Renal cortex interstitium (tissue), 11 donors: ENCODE results near the gene IGSF21. TPM values are rescaled to one million over a fixed set of nuclear protein-coding genes. Genes with fewer than 3 reads are reported as not detected.
"Not testable (repeated sequence)": the region's sequence is repeated elsewhere in the genome, so short reads cannot be mapped to it uniquely, and the experiment has no call there.

ENCODE experiments used
- DNase-seq, 11 donors: peaks; one replicate each; pipeline ENCODE4 v3.0.0-alpha.2; 2013; ENCODE audit warnings: low read depth in 9 of 11, low spot score in 4 of 11; ENCODE audit errors: extremely low read depth in 1 of 11
- polyA plus RNA-seq, 3 donors: library from polyadenylated mRNA; unstranded; fragments of 120-200 nt; gene quantifications; one replicate each; pipeline ENCODE4 v1.2.1, GENCODE V29; 2013; ENCODE audit not compliant: insufficient read length in 3 of 3

The IGSF21 gene
- polyA plus RNA-seq, 3 donors = 0.22 to 0.26 (median 0.26) TPM

DNA sequence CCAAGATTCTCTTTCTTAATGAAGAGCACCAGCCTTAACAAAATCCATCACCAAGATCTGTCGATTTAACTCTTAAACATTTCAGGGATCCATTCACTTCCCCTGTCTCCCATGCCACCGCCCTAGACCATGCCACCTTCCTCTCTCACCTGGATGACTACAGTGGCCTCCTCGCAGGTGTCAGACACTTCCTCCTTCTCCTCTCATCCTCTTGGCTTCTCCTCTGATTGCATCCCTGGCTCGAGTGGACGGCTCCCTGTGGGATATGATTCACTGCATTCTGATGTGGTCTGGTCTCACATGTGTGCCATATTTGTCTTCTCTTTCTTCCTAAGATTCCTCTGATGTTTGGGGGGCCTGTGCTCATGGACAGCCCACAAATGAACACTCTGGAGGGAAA is 306.7 kb downstream of the IGSF21 start:
- DNase-seq = no peak

DNA sequence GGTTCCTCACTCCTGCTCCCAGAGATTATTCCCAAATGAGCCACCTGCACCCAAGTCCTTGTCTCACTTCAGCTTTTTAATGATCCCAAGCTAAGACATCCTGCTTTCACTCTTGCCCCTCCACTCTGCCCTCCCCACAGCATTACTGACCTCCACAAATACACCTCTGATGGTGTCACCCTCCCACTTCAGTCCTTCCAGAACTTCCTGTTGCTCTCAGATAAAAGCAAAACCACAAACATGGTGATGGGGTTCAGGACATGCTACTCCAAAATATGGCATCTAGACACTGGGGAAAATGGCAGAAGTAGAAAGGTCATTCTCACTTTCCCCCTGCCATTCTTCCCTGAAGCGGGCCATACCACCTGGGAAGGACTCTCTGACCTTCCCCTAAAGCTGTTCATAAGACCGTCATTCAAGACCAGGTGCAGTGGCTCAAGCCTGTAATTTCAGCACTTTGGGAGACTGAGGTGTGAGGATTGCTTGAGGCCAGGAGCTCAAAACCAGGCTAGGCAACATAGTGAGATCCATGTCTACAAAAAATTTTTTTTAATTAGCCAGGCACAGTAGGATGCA is 307.4 kb downstream of the IGSF21 start:
- DNase-seq = no peak

DNA sequence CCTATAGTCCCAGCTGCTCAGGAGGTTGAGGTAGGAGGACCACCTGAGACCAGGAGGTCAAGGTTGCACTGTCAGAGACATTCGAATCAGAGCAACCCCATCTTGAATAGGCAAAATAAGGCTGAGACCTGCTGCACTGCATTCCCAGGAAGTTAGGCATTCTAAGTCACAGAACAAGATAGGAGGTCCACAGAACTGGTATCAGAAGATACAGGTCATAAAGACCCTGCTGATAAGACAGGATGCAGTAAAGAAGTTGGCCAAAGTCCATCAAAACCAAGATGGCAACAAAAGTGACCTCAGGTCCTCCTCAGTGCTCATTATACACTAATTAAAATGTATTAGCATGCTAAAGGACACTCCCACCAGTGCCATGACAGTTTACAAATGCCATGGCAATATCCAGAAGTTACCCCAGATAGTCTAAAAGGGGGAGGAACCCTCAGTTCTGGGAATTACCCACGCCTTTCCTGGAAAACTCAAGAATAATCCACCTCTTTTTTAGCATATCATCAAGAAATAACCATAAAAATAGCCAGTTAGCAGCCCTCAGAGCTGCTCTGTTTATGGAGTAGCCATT is 307.9 kb downstream of the IGSF21 start:
- no peak for DNase-seq

DNA sequence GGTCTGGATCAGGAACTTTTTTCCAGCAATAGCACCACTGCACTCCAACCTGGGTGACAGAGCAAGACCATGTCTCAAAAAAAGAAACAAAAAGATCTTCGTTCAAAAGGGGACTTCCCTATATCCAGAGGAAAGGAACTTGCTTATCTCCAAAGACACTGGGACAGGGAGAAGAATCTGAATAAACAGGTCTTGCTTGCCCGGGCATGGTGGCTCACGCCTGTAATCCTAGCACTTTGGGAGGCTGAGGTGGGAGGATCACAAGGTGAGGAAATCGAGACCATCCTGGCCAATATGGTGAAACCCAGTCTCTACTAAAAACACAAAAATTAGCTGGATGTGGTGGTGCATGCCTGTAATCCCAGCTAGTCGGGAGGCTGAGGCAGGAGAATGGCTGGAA is 308.5 kb downstream of the IGSF21 start:
- not testable (repeated sequence) for DNase-seq

DNA sequence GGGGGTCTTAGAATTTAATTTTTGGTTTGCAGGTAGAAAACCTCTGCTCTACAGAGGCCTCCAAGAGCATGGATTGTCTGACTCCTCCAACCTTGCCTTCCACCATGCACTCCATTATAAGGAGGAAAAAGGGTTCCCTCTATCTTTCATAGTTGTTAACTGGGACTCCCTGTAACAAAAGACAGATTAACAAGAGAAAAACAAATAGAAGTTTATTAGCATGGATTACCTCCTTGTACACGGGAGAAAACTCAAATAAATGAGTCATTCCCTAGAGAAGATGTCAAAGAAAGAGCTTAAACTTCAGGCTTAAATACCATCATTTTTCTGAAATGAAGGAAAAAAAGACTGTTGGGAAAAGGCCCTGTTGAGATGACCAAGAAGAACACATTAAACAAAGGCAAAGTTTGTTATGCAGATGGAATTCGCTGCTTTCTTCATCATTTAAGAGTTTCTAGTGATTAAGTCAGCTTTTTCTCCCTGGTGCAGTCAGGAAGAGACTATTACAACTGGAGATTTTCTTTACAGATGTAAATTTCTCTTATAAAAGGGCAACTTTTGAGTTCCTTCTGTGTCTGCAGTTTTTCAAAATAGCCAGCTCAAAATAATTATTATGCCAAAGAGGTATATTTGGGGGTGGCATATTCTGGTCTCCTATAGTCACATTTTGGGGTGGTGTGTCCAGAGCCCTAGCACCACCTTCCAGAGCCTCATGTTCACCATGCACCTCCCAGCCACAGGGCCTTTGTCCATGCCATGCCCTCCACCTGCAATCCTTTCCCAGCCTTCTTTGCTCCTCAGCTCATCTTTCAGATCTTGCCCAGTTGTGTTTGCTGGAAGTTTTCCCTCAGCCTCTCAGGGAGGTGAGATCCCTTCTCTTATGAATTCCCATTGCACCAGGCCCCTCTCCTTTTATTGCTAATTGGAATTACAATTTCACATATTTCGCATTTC is 310.0 kb downstream of the IGSF21 start:
- DNase-seq = no peak

DNA sequence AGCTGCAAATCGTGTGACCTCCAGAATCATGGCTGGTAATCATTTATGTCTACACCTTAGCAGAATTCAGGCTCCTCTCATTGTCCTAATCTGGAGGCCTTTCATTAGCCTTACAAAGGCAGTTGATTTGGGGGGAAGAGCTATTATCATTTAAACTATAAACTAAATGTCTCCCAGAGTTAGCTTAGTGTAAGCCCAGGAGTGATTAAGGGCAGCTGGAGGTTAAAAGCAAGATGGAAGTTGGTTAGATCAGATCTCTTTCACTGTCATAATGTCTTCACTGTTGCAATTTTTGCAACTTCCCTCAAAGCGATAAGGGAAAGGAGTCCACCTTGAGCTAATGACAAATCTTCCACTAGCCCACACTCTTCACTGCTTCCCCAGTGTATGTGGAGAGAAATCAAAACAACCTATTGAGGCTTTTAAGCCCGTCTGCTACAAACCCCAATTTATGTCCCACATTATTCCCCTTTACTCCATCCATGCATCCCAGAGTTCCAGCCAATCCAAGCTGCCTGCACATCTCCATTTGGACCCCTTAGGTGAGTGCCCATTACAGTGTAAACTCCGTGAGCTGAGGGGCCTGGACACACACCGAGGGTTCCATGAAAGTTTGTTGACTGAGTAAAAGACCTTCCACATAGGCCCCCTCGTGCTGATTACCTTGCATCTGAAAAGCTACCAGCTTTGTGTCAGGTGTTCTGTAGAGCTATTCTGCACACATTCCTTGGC is 311.7 kb downstream of the IGSF21 start:
- no peak for DNase-seq

DNA sequence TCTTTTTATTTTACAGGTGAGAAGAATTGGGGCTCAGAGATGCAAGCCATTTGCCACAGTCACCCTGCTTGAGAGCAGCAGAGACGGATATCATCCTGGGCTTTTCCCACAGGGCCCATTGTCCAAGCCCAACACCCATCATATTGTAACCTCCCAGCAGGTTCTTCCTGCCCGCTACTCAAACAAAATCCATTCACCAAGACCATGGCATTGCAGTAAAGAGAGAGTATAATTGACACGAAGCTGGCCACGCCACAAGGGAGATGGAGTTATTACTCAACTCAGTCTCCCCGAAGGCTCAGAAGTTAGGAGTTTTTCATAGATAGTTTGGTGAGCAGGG is 312.2 kb downstream of the IGSF21 start:
- DNase-seq = no peak

DNA sequence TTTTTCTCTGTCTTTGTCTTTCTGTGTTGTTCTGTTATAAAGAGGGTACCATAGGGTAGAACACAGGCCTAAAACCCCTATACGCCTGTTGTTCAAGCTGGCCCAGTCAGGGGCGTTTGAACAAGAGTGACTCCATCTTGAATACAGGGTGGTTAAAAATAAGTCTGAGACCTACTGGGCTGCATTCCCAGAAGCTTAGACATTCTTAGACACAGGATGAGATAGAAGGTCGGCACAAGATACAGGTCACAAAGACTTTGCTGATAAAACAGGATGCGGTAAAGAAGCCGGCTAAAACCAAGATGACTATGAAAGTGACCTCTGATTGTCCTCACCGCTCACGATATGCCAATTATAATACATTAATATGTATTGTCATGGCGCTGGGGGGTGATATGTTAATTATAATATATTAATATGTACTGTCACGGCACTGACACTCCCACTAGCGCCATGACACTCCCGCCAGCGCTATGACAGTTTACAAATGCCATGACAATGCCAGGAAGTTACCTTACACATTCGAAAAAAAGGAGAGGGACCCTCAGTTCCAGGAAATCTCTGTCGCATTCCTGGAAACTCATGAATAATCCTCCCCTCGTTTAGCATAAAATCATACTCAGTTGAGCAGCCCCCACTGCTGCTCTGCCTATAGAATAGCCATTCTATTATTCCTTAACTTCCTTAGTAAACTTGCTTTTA is 314.6 kb downstream of the IGSF21 start:
- DNase-seq = no peak

DNA sequence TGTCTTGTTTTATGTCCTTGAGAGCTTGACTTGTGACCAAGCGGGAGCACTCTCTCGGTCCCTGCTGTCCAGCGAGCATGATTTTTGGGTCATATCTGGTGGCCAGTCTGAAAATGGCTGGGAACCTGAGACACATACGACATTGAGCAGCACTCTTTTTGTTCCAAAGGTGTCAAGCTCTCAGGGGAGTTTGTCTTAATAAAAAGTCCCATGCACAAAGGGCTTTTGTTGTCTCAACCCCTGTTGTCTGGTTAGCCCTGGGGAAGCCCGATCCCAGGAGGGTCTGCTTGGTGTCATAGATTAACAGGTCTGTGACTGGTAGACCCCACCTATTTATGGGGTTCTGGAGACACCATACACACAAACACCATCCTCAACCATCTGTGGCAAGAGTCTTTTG is 315.4 kb downstream of the IGSF21 start:
- no peak for DNase-seq

DNA sequence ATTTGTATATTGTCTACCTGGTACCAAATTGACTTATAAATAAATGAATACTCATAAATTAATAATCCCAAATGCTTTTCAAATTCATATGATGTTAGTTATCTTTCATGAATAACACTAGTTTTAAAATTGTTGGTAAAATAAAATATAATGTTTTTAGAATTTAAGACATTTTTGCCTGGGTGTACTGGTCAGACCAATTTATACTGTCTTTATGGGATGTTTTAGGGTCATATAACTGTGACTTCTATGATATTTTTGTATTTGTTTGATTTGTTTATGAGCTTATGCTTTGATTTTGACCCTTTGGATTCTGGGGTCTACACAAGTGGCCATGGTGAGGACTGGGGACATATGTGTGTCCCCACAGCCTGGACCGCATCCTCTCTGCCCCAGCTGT is 319.0 kb downstream of the IGSF21 start:
- DNase-seq = no peak
